ENCODE data around the gene ACKR3.

Gene ACKR3

DNA sequence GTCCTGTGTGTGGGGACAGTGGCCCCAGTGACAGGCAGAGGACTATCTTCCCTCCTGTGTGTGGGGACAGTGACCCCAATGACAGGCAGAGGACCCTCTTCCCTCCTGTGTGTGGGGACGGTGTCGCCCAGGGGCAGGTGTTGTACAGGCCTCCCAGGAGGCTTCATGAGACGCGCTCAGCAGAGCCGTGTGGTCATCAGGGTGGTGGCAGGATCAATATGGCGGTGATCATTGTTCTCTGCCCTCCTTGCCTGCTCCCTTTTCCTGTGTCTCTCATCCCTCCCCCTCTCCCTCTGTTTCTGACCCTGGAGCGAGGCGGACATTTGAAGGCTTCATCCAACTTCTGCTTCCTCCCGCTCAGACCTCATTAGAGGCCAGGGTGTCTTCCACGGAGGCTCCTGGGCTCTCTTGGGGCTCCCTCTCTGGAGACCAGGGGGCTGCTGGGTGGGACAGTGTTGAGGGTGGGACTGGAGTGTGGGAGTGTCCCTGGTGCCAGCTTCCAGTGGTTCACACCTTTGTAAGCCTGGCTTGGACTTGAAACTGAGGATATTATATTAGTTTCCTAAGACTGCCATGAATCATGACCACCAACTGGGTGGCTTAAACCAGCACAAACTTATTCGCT lies 59.5 kb downstream of the ACKR3 start:
- no peak for DNase-seq (ENCODE audit: low read depth, low spot score)

DNA sequence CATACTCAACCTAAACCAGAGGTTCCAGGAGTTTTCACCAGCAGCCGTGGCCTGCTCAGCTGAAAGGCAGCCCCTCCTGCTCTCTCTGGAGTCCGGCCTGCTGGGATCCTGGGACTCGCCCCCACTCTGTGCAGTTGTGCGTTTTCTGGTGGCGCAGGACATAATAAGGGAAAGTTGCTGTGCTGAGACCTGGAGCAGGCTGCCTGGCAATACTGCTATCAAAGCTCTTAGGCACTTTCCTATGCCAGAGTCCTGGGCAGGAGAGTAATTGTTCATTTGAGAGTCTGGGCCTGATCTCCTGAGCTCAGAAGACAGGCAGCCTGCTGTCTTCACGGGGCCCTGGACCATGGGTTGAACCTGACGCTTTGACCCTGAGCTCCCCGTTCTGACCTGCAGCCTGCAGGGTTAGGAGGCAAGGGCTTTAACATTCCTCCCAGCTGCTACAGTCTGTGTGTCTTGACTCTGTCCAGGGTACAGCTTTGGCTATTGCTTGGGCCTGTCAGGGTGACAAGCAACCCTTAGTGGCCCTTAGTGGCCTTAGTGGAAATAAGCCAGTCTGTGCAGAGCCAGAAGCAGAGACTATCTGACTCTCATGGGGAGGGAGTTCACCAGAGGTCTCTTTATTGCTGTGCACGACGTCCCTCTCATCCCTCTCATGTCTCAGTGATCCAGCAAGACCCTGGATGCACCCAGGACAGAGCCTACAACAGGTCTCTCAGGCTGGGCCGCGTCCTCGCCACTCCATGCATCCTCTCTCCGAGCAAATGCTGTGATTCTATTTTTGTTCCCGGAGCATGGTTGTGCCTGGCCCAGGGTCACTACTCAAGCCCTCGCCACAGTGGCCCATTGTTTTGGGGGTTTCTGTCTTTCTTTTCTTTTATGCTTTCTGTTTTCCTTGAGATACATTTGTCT lies 60.6 kb downstream of the ACKR3 start:
- DNase-seq (ENCODE audit: low read depth, low spot score), result no peak

DNA sequence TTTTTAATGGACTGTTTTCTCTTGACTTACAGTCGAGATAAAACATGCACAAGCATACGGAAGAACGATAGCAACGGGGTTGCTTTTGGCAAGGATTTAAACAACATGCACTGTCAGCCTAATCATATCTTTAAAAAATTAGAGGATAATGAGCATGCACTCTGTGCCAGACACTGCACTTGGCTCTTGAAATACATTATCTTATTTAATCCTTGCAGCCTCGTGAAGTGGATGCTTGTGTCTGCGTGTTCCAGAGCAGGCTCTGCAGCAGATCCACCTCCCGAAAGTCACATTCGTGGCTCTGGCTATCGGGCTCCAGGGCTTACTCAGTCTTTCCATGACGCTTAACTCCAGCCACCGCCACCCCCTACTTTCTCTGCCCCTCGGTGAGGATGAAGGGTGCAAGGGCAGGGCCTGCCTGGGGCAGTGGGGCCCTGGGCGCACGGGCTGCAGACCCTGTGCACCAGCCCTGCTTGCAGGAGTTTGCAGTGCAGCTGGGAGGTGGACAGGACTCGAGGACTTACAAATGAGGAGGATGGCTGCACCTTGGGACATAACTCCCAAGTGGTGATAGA lies 61.7 kb downstream of the ACKR3 start:
- no peak for DNase-seq (ENCODE audit: low read depth, low spot score)

DNA sequence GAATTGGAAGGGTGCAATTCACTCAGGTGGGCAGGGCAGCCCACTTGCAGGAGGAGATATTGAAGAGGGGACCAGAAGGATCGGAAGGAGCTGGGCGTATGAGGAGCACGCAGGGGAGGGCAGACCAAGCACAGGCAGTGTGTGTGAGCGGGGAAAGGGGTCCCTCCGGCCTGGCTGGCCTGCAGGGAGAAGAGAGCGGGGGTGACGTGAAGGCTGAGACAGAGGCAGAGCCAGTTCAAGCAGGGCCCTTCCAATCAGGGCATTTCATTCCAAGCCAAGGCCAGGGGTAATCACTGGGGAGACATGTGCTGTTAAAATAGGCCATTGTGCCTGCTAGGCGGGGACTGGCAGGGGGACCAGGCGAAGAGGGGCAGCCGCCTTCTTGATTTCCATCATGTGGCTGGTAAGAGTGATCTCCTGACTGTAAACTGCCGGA lies 62.2 kb downstream of the ACKR3 start:
- DNase-seq (ENCODE audit: low read depth, low spot score), result no peak
